Endodermal cell (in vitro differentiated cells): ENCODE measurements around the gene APIP. TPM values are rescaled to one million over a fixed set of nuclear protein-coding genes. Genes with fewer than 3 reads are reported as not detected.

Source experiments
- DNase-seq: peaks from one replicate; pipeline ENCODE4 v3.0.0-alpha.2; 2017
- H3K27ac ChIP-seq: 2 replicates; pipeline ENCODE4 v1.5.1; 2013; ENCODE audit warnings: mild to moderate bottlenecking, low read depth, low read length, moderate library complexity
- H3K27me3 ChIP-seq: 2 replicates; pipeline ENCODE4 v1.6.1; 2013; ENCODE audit warnings: mild to moderate bottlenecking, low read length, moderate library complexity; ENCODE audit not compliant: insufficient read depth, control insufficient read depth, poor library complexity, severe bottlenecking
- H3K36me3 ChIP-seq: 2 replicates; pipeline ENCODE4 v1.7.0; 2013; ENCODE audit warnings: mild to moderate bottlenecking, low read length, moderate library complexity; ENCODE audit not compliant: control insufficient read depth, insufficient read depth
- H3K4me1 ChIP-seq: one replicate; pipeline ENCODE4 v1.7.0; 2013; ENCODE audit warnings: low read length; ENCODE audit not compliant: control insufficient read depth, insufficient read depth
- H3K4me3 ChIP-seq: 2 replicates; pipeline ENCODE4 v1.5.1; 2013; ENCODE audit warnings: mild to moderate bottlenecking, low read length, moderate library complexity
- H3K9ac ChIP-seq: 2 replicates; pipeline ENCODE4 v1.6.1; 2013; ENCODE audit warnings: mild to moderate bottlenecking, low read length, moderate library complexity; ENCODE audit not compliant: poor library complexity, severe bottlenecking; ENCODE audit errors: extremely low read depth
- H3K9me3 ChIP-seq: 2 replicates; pipeline ENCODE4 v1.6.1; 2013; ENCODE audit warnings: mild to moderate bottlenecking, low read length, moderate library complexity; ENCODE audit not compliant: control insufficient read depth
- H3K27ac Mint-ChIP-seq: 2 replicates; pipeline ENCODE4 v1.8.0; 2020; ENCODE audit warnings: mixed read lengths
- H3K27me3 Mint-ChIP-seq: 2 replicates; pipeline ENCODE4 v1.8.0; 2021; ENCODE audit warnings: mild to moderate bottlenecking, mixed read lengths; ENCODE audit not compliant: insufficient read depth
- H3K36me3 Mint-ChIP-seq: 2 replicates; pipeline ENCODE4 v1.8.0; 2020; ENCODE audit warnings: low read depth, mixed read lengths
- H3K4me1 Mint-ChIP-seq: 2 replicates; pipeline ENCODE4 v1.8.0; 2020; ENCODE audit warnings: mixed read lengths
- H3K4me3 Mint-ChIP-seq: 2 replicates; pipeline ENCODE4 v1.8.0; 2020; ENCODE audit warnings: mild to moderate bottlenecking, moderate library complexity, mixed read lengths
- H3K9me3 Mint-ChIP-seq: 2 replicates; pipeline ENCODE4 v1.8.0; 2020; ENCODE audit warnings: mild to moderate bottlenecking, mixed read lengths
- WGBS, 2 experiments: methylation state at CpG; one replicate each; pipeline versions ENCODE4 v1.1.5 to v1.1.7; 2013; ENCODE audit warnings: missing lambda C conversion rate in 2 of 2, mixed read lengths in 1 of 2; ENCODE audit not compliant: insufficient coverage in 1 of 2, insufficient read length in 1 of 2; 5-methylcytosine and 5-hydroxymethylcytosine counted together
- total RNA-seq, 2 donors: library from RNA; stranded (reverse); fragmentation: NEBNext Ultra II Directional in 1 of 2; extraction: Animal tissue kit (Norgen Biotek cat#: 25700) in 1 of 2; gene quantifications; 2 replicates in 1 of 2; 3 replicates in 1 of 2; pipeline ENCODE4 v1.2.1, GENCODE V29; 2021
- TF ChIP-seq, protein P1 (sequence below): fragments of 200-600 bp; sonication (generic); conservative IDR thresholded peaks from 2 replicates; pipeline ENCODE4 v1.5.0; 2021; ENCODE audit warnings: antibody characterized with exemption, mild to moderate bottlenecking

Gene APIP
- total RNA-seq, 2 donors from 2014 or later: 31.8 to 46.2 TPM

DNA sequence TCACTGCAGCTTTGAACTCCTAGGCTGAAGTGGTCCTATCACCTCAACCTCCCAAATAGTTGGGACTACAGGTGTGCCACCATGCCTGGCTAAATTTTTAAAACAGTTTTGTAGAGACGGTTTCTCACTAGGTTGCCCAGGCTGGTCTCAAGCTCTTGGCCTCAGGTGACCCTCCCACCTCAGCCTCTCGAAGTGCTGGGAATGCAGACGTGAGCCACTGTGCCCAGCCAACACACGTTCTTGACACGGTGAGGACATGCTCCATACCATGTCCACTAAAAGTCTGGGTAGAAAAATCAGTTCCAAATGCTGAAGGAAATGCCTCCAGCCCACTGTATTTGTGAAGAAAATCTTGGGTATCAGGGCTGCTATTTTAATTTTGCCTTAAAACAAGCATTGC, 47.2 kb upstream of the APIP start:
- H3K4me3 Mint-ChIP-seq: no peak overlapping the region
- no peak for DNase-seq
- Histone ChIP-seq H3K27me3 (no peaks in the 10 kb centered on the region), H3K4me1 (peaks cover 8% of the 10 kb centered on the region), H3K9ac (no peak overlapping the region), H3K27ac (no peak overlapping the region), H3K4me3 (no peak overlapping the region), H3K36me3 (peaks cover 53% of the 10 kb centered on the region), H3K9me3 (no peaks in the 10 kb centered on the region)
- TF ChIP-seq, protein P1, sequence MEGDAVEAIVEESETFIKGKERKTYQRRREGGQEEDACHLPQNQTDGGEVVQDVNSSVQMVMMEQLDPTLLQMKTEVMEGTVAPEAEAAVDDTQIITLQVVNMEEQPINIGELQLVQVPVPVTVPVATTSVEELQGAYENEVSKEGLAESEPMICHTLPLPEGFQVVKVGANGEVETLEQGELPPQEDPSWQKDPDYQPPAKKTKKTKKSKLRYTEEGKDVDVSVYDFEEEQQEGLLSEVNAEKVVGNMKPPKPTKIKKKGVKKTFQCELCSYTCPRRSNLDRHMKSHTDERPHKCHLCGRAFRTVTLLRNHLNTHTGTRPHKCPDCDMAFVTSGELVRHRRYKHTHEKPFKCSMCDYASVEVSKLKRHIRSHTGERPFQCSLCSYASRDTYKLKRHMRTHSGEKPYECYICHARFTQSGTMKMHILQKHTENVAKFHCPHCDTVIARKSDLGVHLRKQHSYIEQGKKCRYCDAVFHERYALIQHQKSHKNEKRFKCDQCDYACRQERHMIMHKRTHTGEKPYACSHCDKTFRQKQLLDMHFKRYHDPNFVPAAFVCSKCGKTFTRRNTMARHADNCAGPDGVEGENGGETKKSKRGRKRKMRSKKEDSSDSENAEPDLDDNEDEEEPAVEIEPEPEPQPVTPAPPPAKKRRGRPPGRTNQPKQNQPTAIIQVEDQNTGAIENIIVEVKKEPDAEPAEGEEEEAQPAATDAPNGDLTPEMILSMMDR: no peak
- no peaks in the 10 kb centered on the region for H3K27me3 Mint-ChIP-seq
- peaks cover 42% of the 10 kb centered on the region for H3K36me3 Mint-ChIP-seq
- H3K27ac Mint-ChIP-seq: no peak overlapping the region
- H3K4me1 Mint-ChIP-seq: peaks cover 6% of the 10 kb centered on the region
- WGBS, 2 experiments: 89 to 97% methylated on average over 5 of the region's 5 CpGs
- no peaks in the 10 kb centered on the region for H3K9me3 Mint-ChIP-seq

GRCh38 chr11:34962034-34962433, 45.9 kb upstream of the APIP start:
- Mint-ChIP-seq H3K27me3 (no peaks in the 10 kb centered on the region), H3K9me3 (no peaks in the 10 kb centered on the region), H3K4me3 (no peak overlapping the region), H3K27ac (no peak overlapping the region), H3K4me1 (peaks cover 10% of the 10 kb centered on the region), H3K36me3 (peaks cover 36% of the 10 kb centered on the region)
- no peaks in the 10 kb centered on the region for H3K27me3 ChIP-seq
- no peak overlapping the region for H3K9ac ChIP-seq
- H3K4me1 ChIP-seq: peaks cover 8% of the 10 kb centered on the region
- TF ChIP-seq, protein P1: no peak
- H3K9me3 ChIP-seq: no peaks in the 10 kb centered on the region
- peaks cover 46% of the 10 kb centered on the region for H3K36me3 ChIP-seq
- no peak overlapping the region for H3K4me3 ChIP-seq
- no peak for DNase-seq
- H3K27ac ChIP-seq: no peak overlapping the region

DNA sequence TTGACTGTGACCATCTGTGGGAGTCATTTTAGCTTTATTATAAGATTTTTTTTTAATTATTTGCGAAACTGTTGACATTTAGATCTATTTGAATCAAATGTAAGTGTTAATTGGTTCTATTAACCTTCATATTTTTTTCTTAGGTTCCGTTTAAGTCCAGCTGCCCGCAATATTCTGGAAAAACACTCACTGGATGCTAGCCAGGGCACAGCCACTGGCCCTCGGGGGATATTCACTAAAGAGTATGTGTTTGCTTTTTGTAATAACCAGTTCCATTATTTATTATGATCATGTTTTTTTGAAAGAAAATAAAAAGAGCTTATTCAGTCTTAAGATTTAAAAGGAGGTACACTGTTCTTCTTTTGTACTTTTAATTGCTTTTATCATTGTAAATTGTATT, 44.1 kb upstream of the APIP start:
- H3K27ac ChIP-seq: no peak overlapping the region
- H3K9ac ChIP-seq: no peak overlapping the region
- no peak overlapping the region for H3K4me3 ChIP-seq
- TF ChIP-seq, protein P1: no peak
- H3K36me3 Mint-ChIP-seq: peaks cover 22% of the 10 kb centered on the region
- H3K4me3 Mint-ChIP-seq: no peak overlapping the region
- 92% methylated on average over 4 of the region's 4 CpGs; no CpG with 5 or more reads in 1 of the 2 experiments for WGBS, 2 experiments
- no peaks in the 10 kb centered on the region for H3K27me3 ChIP-seq
- peaks cover 12% of the 10 kb centered on the region for H3K4me1 Mint-ChIP-seq
- no peaks in the 10 kb centered on the region for H3K27me3 Mint-ChIP-seq
- H3K36me3 ChIP-seq: peaks cover 34% of the 10 kb centered on the region
- H3K9me3 Mint-ChIP-seq: no peaks in the 10 kb centered on the region
- H3K4me1 ChIP-seq: peaks cover 8% of the 10 kb centered on the region
- H3K9me3 ChIP-seq: no peaks in the 10 kb centered on the region
- no peak overlapping the region for H3K27ac Mint-ChIP-seq
- DNase-seq: no peak
